GM23248 (cell line): ENCODE measurements around the gene FOXN3. TPM values are rescaled to one million over a fixed set of nuclear protein-coding genes. Genes with fewer than 3 reads are reported as not detected.

Experiments used
- DNase-seq: peaks from one replicate; pipeline ENCODE4 v3.0.0-alpha.2; 2015
- H2AFZ ChIP-seq: fragments of 200-600 bp; sonication (generic); 2 replicates; pipeline ENCODE4 v1.6.1; 2016; ENCODE audit warnings: antibody characterized with exemption
- H3F3A ChIP-seq: fragments of 200-600 bp; sonication (generic); 2 replicates; pipeline ENCODE4 v1.6.1; 2016; ENCODE audit warnings: mild to moderate bottlenecking, antibody characterized with exemption, mixed run types; ENCODE audit not compliant: insufficient read depth
- H3K27ac ChIP-seq: fragments of 200-600 bp; sonication (generic); 2 replicates; pipeline ENCODE4 v1.5.1; 2016; ENCODE audit warnings: mild to moderate bottlenecking
- H3K27me3 ChIP-seq: fragments of 200-600 bp; sonication (generic); replicated peaks from 2 replicates; pipeline ENCODE4 v1.6.1; 2016; ENCODE audit warnings: mild to moderate bottlenecking; ENCODE audit not compliant: insufficient read depth
- H3K36me3 ChIP-seq: fragments of 200-600 bp; sonication (generic); 2 replicates; pipeline ENCODE4 v1.6.1; 2016; ENCODE audit warnings: low read depth, mild to moderate bottlenecking
- H3K4me1 ChIP-seq: fragments of 200-600 bp; sonication (generic); 2 replicates; pipeline ENCODE4 v1.6.1; 2016; ENCODE audit warnings: mild to moderate bottlenecking; ENCODE audit not compliant: insufficient read depth
- H3K4me2 ChIP-seq: fragments of 200-600 bp; sonication (generic); one replicate; pipeline ENCODE4 v1.6.1; 2016; ENCODE audit warnings: mild to moderate bottlenecking; ENCODE audit not compliant: unreplicated experiment
- H3K4me3 ChIP-seq: fragments of 200-600 bp; sonication (generic); 2 replicates; pipeline ENCODE4 v1.5.1; 2016; ENCODE audit warnings: mild to moderate bottlenecking
- H3K79me2 ChIP-seq: fragments of 200-600 bp; sonication (generic); 2 replicates; pipeline ENCODE4 v1.6.1; 2016; ENCODE audit warnings: mild to moderate bottlenecking; ENCODE audit not compliant: insufficient read depth
- H3K9ac ChIP-seq: fragments of 200-600 bp; sonication (generic); 2 replicates; pipeline ENCODE4 v1.6.1; 2016; ENCODE audit warnings: mild to moderate bottlenecking
- H3K9me2 ChIP-seq: fragments of 200-600 bp; sonication (generic); 2 replicates; pipeline ENCODE4 v1.6.1; 2016; ENCODE audit warnings: mixed run types, mild to moderate bottlenecking, moderate library complexity; ENCODE audit not compliant: insufficient read depth
- H3K9me3 ChIP-seq: fragments of 200-600 bp; sonication (generic); one replicate; pipeline ENCODE4 v1.6.1; 2017; ENCODE audit warnings: low read depth
- H4K20me1 ChIP-seq: fragments of 200-600 bp; sonication (generic); 2 replicates; pipeline ENCODE4 v1.6.0; 2016; ENCODE audit not compliant: insufficient read depth
- EZH2 ChIP-seq: fragments of 200-600 bp; sonication (generic); IDR thresholded peaks from 2 replicates; pipeline ENCODE4 v1.6.1; 2018; ENCODE audit warnings: antibody characterized with exemption, mild to moderate bottlenecking; ENCODE audit not compliant: insufficient read depth, poor library complexity, severe bottlenecking
- EZH2phosphoT487 ChIP-seq: fragments of 200-600 bp; sonication (generic); IDR thresholded peaks from 2 replicates; pipeline ENCODE4 v1.6.1; 2018; ENCODE audit warnings: antibody characterized with exemption, moderate library complexity, mild to moderate bottlenecking, low read depth; ENCODE audit not compliant: insufficient read depth
- WGBS, 2 experiments: methylation state at CpG; one replicate each; pipeline ENCODE4 v1.1.6; 2015 to 2017; ENCODE audit warnings: low lambda C conversion rate in 2 of 2, low coverage in 1 of 2; ENCODE audit errors: missing lambda C conversion rate in 2 of 2; 5-methylcytosine and 5-hydroxymethylcytosine counted together
- in situ Hi-C: fragments of 300-500 bp; cut with MboI; formaldehyde crosslinking; loops from 2 replicates; pipeline ENCODE4 v1.15.0; 2020
- polyA plus RNA-seq: library from polyadenylated mRNA; unstranded; fragments of >200 nt; fragmentation: Nextera tagmentation; extraction: Ambion mirVana; gene quantifications from 2 replicates; pipeline ENCODE4 v1.2.1, GENCODE V29; 2016
- total RNA-seq: library from RNA; depleted of rRNA; stranded (reverse); fragments of >200 nt; shearing (Covaris generic); gene quantifications from 2 replicates; pipeline ENCODE4 v1.2.3, GENCODE V29; 2014

The FOXN3 gene
- total and polyA plus RNA-seq, 2 experiments from 2014 or later, result 18.6 to 19.0 TPM

DNA sequence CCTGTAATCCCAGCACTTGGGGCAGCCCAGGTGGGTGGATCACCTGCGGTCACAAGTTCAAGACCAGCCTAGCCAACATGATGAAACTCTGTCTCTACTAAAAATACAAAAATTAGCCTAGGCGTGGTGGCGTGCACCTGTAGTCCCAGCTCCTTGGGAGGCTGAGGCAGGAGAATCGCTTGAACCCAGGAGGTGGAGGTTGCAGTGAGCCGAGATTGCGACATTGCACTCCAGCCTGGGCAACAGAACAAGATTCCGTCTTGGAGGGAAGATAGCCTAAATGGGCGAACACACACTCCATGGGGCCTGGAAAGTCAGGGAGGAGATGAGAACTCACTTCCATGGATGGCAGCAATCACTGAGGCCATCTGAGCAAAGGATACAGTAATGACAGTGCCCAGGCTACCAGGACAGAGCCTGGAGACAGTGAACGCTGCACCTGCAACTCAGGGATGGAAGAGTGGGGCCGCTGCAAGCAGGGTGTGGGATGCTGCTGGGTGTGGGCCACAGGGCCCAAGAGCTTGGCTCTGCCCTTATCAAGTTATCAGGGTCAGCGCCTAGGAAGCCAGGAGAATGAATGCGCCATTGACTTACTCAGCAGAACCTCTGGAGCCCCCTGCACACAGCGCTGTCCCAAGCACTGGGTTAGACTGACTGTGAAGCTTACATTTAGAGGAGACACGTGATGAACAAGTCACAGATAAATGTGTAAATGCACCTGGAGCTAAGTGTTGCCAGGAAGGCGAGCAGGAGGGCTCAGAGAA, 28.9 kb downstream of the FOXN3 start:
- TF ChIP-seq EZH2 (no peak), EZH2phosphoT487 (no peak)
- no peaks in the 10 kb centered on the region for H3K9me2 ChIP-seq
- H3K79me2 ChIP-seq, result peaks cover 69% of the 10 kb centered on the region
- no peaks in the 10 kb centered on the region for H3K27me3 ChIP-seq
- no peaks in the 10 kb centered on the region for H3F3A ChIP-seq
- DNase-seq, result no peak
- H3K9me3 ChIP-seq, result no peaks in the 10 kb centered on the region
- no peak overlapping the region for H3K27ac ChIP-seq
- in situ Hi-C loops, result no loop called here
- H3K36me3 ChIP-seq, result no peaks in the 10 kb centered on the region
- WGBS, 2 experiments, result 89 to 93% methylated on average over 15 of the region's 15 CpGs
- H3K9ac ChIP-seq, result no peak overlapping the region
- no peak overlapping the region for H3K4me2 ChIP-seq
- H2AFZ ChIP-seq, result no peak overlapping the region
- H4K20me1 ChIP-seq, result no peaks in the 10 kb centered on the region
- no peak overlapping the region for H3K4me3 ChIP-seq
- peaks cover 12% of the 10 kb centered on the region for H3K4me1 ChIP-seq

GRCh38 chr14:89386212-89386886, 30.7 kb downstream of the FOXN3 start:
- 15 to 21% methylated on average over 9 of the region's 9 CpGs for WGBS, 2 experiments
- Histone ChIP-seq H3K36me3 (no peaks in the 10 kb centered on the region), H3F3A (no peaks in the 10 kb centered on the region), H3K27ac (peak overlapping the region; percentile 35; the same call in 1 of the 2 replicates), H4K20me1 (no peaks in the 10 kb centered on the region), H3K9me2 (no peaks in the 10 kb centered on the region), H2AFZ (no peak overlapping the region), H3K4me1 (peaks cover 12% of the 10 kb centered on the region), H3K4me2 (peak overlapping the region; percentile 5), H3K4me3 (no peak overlapping the region), H3K9ac (no peak overlapping the region), H3K27me3 (no peaks in the 10 kb centered on the region), H3K79me2 (peaks cover 64% of the 10 kb centered on the region), H3K9me3 (no peaks in the 10 kb centered on the region)
- in situ Hi-C loops, result no loop called here
- TF ChIP-seq EZH2phosphoT487, result no peak
- no peak for TF ChIP-seq EZH2
- DNase-seq, result peak; percentile 74

- H4K20me1 ChIP-seq, result no peaks in the 10 kb centered on the region
- peaks cover 65% of the 10 kb centered on the region for H3K79me2 ChIP-seq
Observed at GRCh38 chr14:89384636-89385035, 32.4 kb downstream of the FOXN3 start.

DNA sequence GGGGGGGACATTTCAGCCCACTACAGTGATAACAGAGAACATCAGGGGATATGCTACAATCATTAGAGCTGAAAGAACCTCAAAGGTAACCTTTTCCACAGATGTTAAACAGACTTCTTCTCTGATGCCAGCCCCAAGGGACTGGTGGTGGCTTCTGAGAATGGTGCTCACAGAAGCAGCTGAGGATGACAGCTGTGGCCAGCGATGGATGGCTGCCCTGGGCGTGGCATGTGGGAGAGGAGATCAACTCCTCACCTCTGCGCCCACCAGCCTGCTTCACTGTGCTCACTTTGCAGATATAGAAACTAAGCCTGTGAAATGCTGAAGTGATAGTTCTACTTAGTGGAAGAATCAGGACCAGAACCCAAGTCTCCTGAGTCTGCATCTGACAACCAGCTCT, 33.0 kb downstream of the FOXN3 start:
- Histone ChIP-seq H3K4me3 (no peak overlapping the region), H3F3A (no peaks in the 10 kb centered on the region), H2AFZ (no peak overlapping the region), H3K79me2 (peaks cover 64% of the 10 kb centered on the region), H3K9me3 (no peaks in the 10 kb centered on the region), H3K9ac (no peak overlapping the region), H3K27ac (no peak overlapping the region), H3K36me3 (no peaks in the 10 kb centered on the region), H3K4me1 (peaks cover 12% of the 10 kb centered on the region), H3K4me2 (no peak overlapping the region), H3K9me2 (no peaks in the 10 kb centered on the region), H4K20me1 (no peaks in the 10 kb centered on the region), H3K27me3 (no peaks in the 10 kb centered on the region)
- no peak for TF ChIP-seq EZH2
- no peak for TF ChIP-seq EZH2phosphoT487
- in situ Hi-C loops, result no loop called here
- DNase-seq, result no peak
- 98 to 100% methylated on average over 3 of the region's 3 CpGs for WGBS, 2 experiments

More at GRCh38 chr14:89384636-89385035, 32.4 kb downstream of the FOXN3 start:
- TF ChIP-seq EZH2, result no peak
- no peak for TF ChIP-seq EZH2phosphoT487
- Histone ChIP-seq H3K4me3 (no peak overlapping the region), H3K27me3 (no peaks in the 10 kb centered on the region), H3K4me2 (no peak overlapping the region), H3K9me3 (no peaks in the 10 kb centered on the region), H3K27ac (no peak overlapping the region), H3K9me2 (no peaks in the 10 kb centered on the region), H3K9ac (no peak overlapping the region), H2AFZ (no peak overlapping the region), H3F3A (no peaks in the 10 kb centered on the region), H3K36me3 (no peaks in the 10 kb centered on the region), H3K4me1 (peaks cover 12% of the 10 kb centered on the region)
- in situ Hi-C loops, result no loop called here
- no peak for DNase-seq
- 97 to 99% methylated on average over 3 of the region's 3 CpGs for WGBS, 2 experiments
